GM20431 (cell line): ENCODE measurements around the gene AKT2.
"Not testable (repeated sequence)": the region's sequence is repeated elsewhere in the genome, so short reads cannot be mapped to it uniquely, and the experiment has no call there.

ENCODE experiments used
- in situ Hi-C: fragments of 300-500 bp; cut with MseI, MboI; formaldehyde crosslinking; loops from one replicate; pipeline ENCODE4 v1.15.0; 2020; ENCODE audit warnings: low sequenced_read_pairs; ENCODE audit not compliant: unreplicated experiment

Gene AKT2

GRCh38 chr19:40224342-40225150 lies 60.6 kb downstream of the AKT2 start:
- in situ Hi-C loops: loop anchor here (10.0 kb wide), 1 partner anchor 90 kb away; no protein-coding TSS in a partner anchor

DNA sequence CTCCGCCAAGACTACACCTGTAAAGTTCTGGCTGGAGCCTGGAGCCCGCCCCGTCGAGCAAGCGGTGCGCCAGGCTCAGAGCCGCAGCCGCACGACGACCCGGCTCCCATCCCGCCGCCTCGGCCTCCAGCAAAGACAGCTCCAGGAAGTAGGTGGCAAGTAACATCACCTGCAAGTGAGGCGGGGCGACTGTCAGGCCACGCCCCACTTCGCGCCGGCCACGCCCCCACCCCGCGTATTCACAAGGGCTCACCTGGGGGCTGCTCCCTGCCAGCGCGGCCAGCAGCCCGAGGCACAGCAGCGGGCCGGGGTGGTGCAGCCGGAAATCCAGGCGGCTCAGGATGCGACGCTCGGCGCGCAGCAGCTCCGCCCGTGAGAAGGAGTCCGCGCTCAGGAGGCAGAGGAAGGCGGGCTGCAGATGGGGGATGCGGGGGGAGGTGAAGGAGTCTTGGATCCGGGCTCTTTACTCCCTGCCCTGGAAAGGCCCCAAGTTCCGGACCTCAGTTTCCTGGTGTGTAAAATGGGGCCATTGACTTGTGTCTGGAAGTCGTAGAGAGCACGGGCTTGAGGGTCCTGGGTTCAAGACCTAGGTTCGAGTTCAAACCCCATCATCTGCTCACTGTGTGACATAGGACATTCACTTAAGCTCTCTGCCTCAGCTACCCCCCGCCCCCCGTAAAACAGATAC lies 61.9 kb downstream of the AKT2 start:
- in situ Hi-C loops: loop anchor here (10.0 kb wide), 1 partner anchor 88 kb away; no protein-coding TSS in a partner anchor

GRCh38 chr19:40221858-40222619 lies 63.1 kb downstream of the AKT2 start:
- in situ Hi-C loops: loop anchor here (10.0 kb wide), 1 partner anchor 87 kb away; no protein-coding TSS in a partner anchor

DNA sequence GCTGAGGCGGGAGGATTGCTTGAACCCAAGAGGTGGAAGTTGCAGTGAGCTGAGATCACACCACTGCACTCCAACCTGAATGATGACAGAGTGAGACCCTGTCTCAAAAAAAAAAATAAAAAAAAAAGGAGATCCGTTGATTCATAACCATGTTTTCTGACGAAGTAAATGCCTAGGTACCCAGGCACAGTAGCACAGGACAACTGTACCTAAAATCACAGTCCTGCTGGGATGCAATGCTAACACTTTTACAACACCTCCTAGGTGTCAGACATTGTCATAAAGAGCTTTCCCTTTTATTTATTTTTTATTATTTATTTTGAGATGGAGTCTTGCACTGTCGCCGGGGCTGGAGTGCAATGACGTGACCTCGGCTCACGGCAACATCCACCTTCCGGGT lies 64.5 kb downstream of the AKT2 start:
- in situ Hi-C loops: loop anchor here (10.0 kb wide), 1 partner anchor 86 kb away; no protein-coding TSS in a partner anchor

DNA sequence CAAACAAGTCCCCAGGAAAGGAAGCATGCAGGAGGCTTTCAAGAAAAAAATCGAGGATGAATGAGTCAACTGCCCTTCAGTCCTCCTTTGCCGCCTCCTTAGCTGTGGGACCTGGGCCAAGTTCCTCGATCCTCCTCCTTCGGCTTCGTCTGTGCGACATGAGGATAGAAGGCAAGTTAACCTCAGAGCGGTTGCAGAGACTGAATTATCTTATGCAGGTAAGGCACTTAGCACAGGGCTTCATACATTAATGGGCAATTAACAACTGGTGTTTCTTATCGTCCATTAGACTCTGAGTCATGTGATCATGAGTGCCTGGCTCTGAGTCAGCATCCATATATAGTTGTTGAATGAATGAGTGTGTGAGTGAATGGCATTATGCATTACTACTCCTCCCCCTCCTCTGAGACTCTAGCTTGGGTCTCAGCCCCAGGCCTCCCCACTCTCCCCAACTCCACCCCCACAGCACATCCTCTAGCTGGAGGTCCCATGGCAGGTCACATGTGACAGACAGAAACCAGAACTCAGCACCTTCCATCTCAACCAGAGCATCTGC lies 65.3 kb downstream of the AKT2 start:
- in situ Hi-C loops: loop anchor here (10.0 kb wide), 1 partner anchor 85 kb away; no protein-coding TSS in a partner anchor

GRCh38 chr19:40219029-40219428 lies 66.1 kb downstream of the AKT2 start:
- in situ Hi-C loops: not testable (repeated sequence)

- in situ Hi-C loops: no loop called here
Observed at GRCh38 chr19:40217934-40218890, 66.9 kb downstream of the AKT2 start, which contains the start of gene TTC9B. Gene TTC9B, minus strand, starts transcription at chr19:40218384. Its CDS starts 3 bp downstream, at chr19:40218381.

- in situ Hi-C loops: no loop called here
Observed at GRCh38 chr19:40217027-40217810, 67.9 kb downstream of the AKT2 start.

- in situ Hi-C loops: no loop called here
Observed at GRCh38 chr19:40216777-40217026, 68.4 kb downstream of the AKT2 start.

- in situ Hi-C loops: no loop called here
Observed at GRCh38 chr19:40216013-40216776, 69.0 kb downstream of the AKT2 start.

DNA sequence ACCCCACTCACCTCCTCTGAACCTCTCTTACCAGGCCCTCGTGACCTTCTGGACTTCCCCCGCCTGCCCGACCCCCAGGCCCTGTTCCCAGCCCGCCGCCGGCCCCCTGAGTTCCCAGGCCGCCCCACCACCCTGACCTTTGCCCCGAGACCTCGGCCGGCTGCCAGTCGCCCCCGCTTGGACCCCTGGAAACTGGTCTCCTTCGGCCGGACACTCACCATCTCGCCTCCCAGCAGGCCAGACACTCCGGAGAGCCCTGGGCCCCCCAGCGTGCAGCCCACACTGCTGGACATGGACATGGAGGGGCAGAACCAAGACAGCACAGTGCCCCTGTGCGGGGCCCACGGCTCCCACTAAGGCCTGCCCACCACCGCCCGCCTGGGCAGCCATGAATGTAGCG lies 70.2 kb downstream of the AKT2 start:
- in situ Hi-C loops: no loop called here

DNA sequence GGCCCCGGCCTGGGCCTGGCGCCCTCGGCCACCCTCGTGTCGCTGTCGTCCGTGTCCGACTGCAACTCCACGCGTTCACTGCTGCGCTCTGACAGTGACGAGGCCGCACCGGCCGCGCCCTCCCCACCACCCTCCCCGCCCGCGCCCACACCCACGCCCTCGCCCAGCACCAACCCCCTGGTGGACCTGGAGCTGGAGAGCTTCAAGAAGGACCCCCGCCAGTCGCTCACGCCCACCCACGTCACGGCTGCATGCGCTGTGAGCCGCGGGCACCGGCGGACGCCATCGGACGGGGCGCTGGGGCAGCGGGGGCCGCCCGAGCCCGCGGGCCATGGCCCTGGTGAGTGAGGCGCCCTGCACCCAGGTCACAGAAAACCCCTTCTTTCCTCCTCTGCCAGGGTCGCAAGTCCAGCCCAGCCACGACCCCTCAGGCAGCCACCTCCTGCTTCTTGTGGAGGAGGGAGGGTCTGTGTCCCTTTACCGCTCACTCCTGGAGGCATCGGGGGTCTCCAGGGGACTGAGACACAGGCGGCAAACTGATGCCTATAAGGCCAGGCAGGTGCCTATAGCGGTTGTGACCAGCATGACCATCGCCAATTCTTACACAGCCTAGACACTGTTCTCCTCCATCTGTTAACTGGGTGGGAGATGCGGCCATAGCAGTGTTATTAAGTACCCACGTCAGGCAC lies 71.1 kb downstream of the AKT2 start:
- in situ Hi-C loops: no loop called here

GRCh38 chr19:40213251-40213829 lies 71.8 kb downstream of the AKT2 start:
- in situ Hi-C loops: no loop called here

GRCh38 chr19:40210889-40211288 lies 74.3 kb downstream of the AKT2 start:
- in situ Hi-C loops: no loop called here

DNA sequence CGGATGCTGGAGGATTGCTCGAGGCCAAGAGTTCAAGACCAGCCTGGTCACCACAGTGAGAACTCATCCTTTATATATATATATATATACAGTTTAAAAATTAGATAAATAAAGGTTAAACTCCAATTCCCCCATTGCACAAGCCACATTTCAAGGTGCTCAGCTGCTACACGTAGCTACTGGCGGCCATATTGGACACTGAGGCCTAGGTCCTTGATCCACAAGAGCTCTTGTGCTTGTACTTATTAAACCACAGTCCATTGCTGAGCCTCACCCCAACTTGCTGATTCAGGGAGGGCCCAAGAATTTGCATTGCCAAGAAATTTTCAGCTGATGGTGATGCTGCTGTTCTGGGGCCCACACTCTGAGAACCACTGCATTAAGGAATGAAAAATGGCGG lies 76.5 kb downstream of the AKT2 start:
- in situ Hi-C loops: no loop called here

GRCh38 chr19:40205760-40206159 lies 79.4 kb downstream of the AKT2 start:
- in situ Hi-C loops: no loop called here

- in situ Hi-C loops: no loop called here
Observed at GRCh38 chr19:40204381-40204780, 80.8 kb downstream of the AKT2 start.
